ENCODE results near the gene PTPRN2. TPM values are rescaled to one million over a fixed set of nuclear protein-coding genes. Genes with fewer than 3 reads are reported as not detected.
"Not testable (repeated sequence)": the region's sequence is repeated elsewhere in the genome, so short reads cannot be mapped to it uniquely, and the experiment has no call there.

PTPRN2 gene
- polyA plus RNA-seq, 4 donors, result 1.6 to 11.7 (median 4.0) TPM

GRCh38 chr7:157898802-157899505 lies 688.7 kb downstream of the PTPRN2 start:
- WGBS, 3 donors, result 76 to 77% (median 77%) methylated on average over 17 of the region's 17 CpGs
- Histone ChIP-seq H3K9me3 (ENCODE audit: control insufficient read depth in 2 of 2, insufficient read depth in 1 of 2, low read depth in 1 of 2, low read length in 1 of 2) (peaks cover 0 to 5% of the 10 kb centered on the region in 2 donors), H3K36me3 (ENCODE audit: control insufficient read depth in 3 of 3, insufficient read depth in 2 of 3, low read depth in 1 of 3, low read length in 3 of 3) (no peaks in the 10 kb centered on the region), H3K4me3 (ENCODE audit: low read depth in 1 of 3, low read length in 3 of 3) (no peak overlapping the region), H3K4me1 (ENCODE audit: control insufficient read depth in 3 of 3, insufficient read depth in 2 of 3, low read depth in 1 of 3, low read length in 2 of 3) (no peaks in the 10 kb centered on the region), H3K27me3 (ENCODE audit: control insufficient read depth in 3 of 3, insufficient read depth in 3 of 3, low read length in 3 of 3) (no peaks in the 10 kb centered on the region), H3K27ac (ENCODE audit: low read depth in 1 of 3, low read length in 2 of 3) (no peak overlapping the region)
- DNase-seq, result no peak
- FAIRE-seq, result no peak

- H3K4me3 ChIP-seq (ENCODE audit: low read depth in 1 of 3, low read length in 3 of 3), result no peak overlapping the region
- DNase-seq (no peak), FAIRE-seq (no peak)
- no peaks in the 10 kb centered on the region for H3K27me3 ChIP-seq (ENCODE audit: control insufficient read depth in 3 of 3, insufficient read depth in 3 of 3, low read length in 3 of 3)
- WGBS, 3 donors, result 81 to 92% (median 89%) methylated on average over 11 of the region's 11 CpGs
- no peak overlapping the region for H3K27ac ChIP-seq (ENCODE audit: low read depth in 1 of 3, low read length in 2 of 3)
- H3K4me1 ChIP-seq (ENCODE audit: control insufficient read depth in 3 of 3, insufficient read depth in 2 of 3, low read depth in 1 of 3, low read length in 2 of 3), result no peaks in the 10 kb centered on the region
- no peaks in the 10 kb centered on the region for H3K36me3 ChIP-seq (ENCODE audit: control insufficient read depth in 3 of 3, insufficient read depth in 2 of 3, low read depth in 1 of 3, low read length in 3 of 3)
- peaks cover 0 to 5% of the 10 kb centered on the region in 2 donors for H3K9me3 ChIP-seq (ENCODE audit: control insufficient read depth in 2 of 2, insufficient read depth in 1 of 2, low read depth in 1 of 2, low read length in 1 of 2)
Measured at GRCh38 chr7:157898261-157898660, 689.4 kb downstream of the PTPRN2 start.

GRCh38 chr7:157897681-157898080 lies 689.9 kb downstream of the PTPRN2 start:
- no peak for FAIRE-seq
- 90 to 94% (median 90%) methylated on average over 30 of the region's 30 CpGs for WGBS, 3 donors
- no peak overlapping the region for H3K4me3 ChIP-seq (ENCODE audit: low read depth in 1 of 3, low read length in 3 of 3)

GRCh38 chr7:157896774-157897555 lies 690.7 kb downstream of the PTPRN2 start:
- 91 to 92% (median 91%) methylated on average over 26 of the region's 26 CpGs for WGBS, 3 donors
- no peak overlapping the region for H3K27ac ChIP-seq (ENCODE audit: low read depth in 1 of 3, low read length in 2 of 3)
- H3K4me3 ChIP-seq (ENCODE audit: low read depth in 1 of 3, low read length in 3 of 3), result no peak overlapping the region
- H3K36me3 ChIP-seq (ENCODE audit: control insufficient read depth in 3 of 3, insufficient read depth in 2 of 3, low read depth in 1 of 3, low read length in 3 of 3), result no peaks in the 10 kb centered on the region
- H3K4me1 ChIP-seq (ENCODE audit: control insufficient read depth in 3 of 3, insufficient read depth in 2 of 3, low read depth in 1 of 3, low read length in 2 of 3), result no peaks in the 10 kb centered on the region
- FAIRE-seq (no peak), DNase-seq (no peak)
- H3K27me3 ChIP-seq (ENCODE audit: control insufficient read depth in 3 of 3, insufficient read depth in 3 of 3, low read length in 3 of 3), result no peaks in the 10 kb centered on the region
- peaks cover 0 to 5% of the 10 kb centered on the region in 2 donors for H3K9me3 ChIP-seq (ENCODE audit: control insufficient read depth in 2 of 2, insufficient read depth in 1 of 2, low read depth in 1 of 2, low read length in 1 of 2)

More at GRCh38 chr7:157897681-157898080, 689.9 kb downstream of the PTPRN2 start:
- Histone ChIP-seq H3K9me3 (ENCODE audit: control insufficient read depth in 2 of 2, insufficient read depth in 1 of 2, low read depth in 1 of 2, low read length in 1 of 2) (peaks cover 0 to 5% of the 10 kb centered on the region in 2 donors), H3K36me3 (ENCODE audit: control insufficient read depth in 3 of 3, insufficient read depth in 2 of 3, low read depth in 1 of 3, low read length in 3 of 3) (no peaks in the 10 kb centered on the region), H3K27ac (ENCODE audit: low read depth in 1 of 3, low read length in 2 of 3) (no peak overlapping the region), H3K27me3 (ENCODE audit: control insufficient read depth in 3 of 3, insufficient read depth in 3 of 3, low read length in 3 of 3) (no peaks in the 10 kb centered on the region), H3K4me1 (ENCODE audit: control insufficient read depth in 3 of 3, insufficient read depth in 2 of 3, low read depth in 1 of 3, low read length in 2 of 3) (no peaks in the 10 kb centered on the region)
- no peak for DNase-seq

GRCh38 chr7:157896376-157896675 lies 691.3 kb downstream of the PTPRN2 start:
- H3K27ac ChIP-seq (ENCODE audit: low read depth in 1 of 3, low read length in 2 of 3); H3K9me3 ChIP-seq (ENCODE audit: control insufficient read depth in 2 of 2, insufficient read depth in 1 of 2, low read depth in 1 of 2, low read length in 1 of 2); H3K4me3 ChIP-seq (ENCODE audit: low read depth in 1 of 3, low read length in 3 of 3); FAIRE-seq; H3K27me3 ChIP-seq (ENCODE audit: control insufficient read depth in 3 of 3, insufficient read depth in 3 of 3, low read length in 3 of 3); DNase-seq; H3K36me3 ChIP-seq (ENCODE audit: control insufficient read depth in 3 of 3, insufficient read depth in 2 of 3, low read depth in 1 of 3, low read length in 3 of 3); H3K4me1 ChIP-seq (ENCODE audit: control insufficient read depth in 3 of 3, insufficient read depth in 2 of 3, low read depth in 1 of 3, low read length in 2 of 3): not testable (repeated sequence)
- 82 to 91% (median 89%) methylated on average over 15 of the region's 15 CpGs for WGBS, 3 donors

- 74 to 84% (median 79%) methylated on average over 19 of the region's 19 CpGs for WGBS, 3 donors
- no peak for DNase-seq
- Histone ChIP-seq H3K27ac (ENCODE audit: low read depth in 1 of 3, low read length in 2 of 3) (no peak overlapping the region), H3K27me3 (ENCODE audit: control insufficient read depth in 3 of 3, insufficient read depth in 3 of 3, low read length in 3 of 3) (no peaks in the 10 kb centered on the region), H3K9me3 (ENCODE audit: control insufficient read depth in 2 of 2, insufficient read depth in 1 of 2, low read depth in 1 of 2, low read length in 1 of 2) (peaks cover 0 to 3% of the 10 kb centered on the region in 2 donors), H3K4me1 (ENCODE audit: control insufficient read depth in 3 of 3, insufficient read depth in 2 of 3, low read depth in 1 of 3, low read length in 2 of 3) (no peaks in the 10 kb centered on the region), H3K4me3 (ENCODE audit: low read depth in 1 of 3, low read length in 3 of 3) (no peak overlapping the region), H3K36me3 (ENCODE audit: control insufficient read depth in 3 of 3, insufficient read depth in 2 of 3, low read depth in 1 of 3, low read length in 3 of 3) (no peaks in the 10 kb centered on the region)
- FAIRE-seq, result no peak
Measured at GRCh38 chr7:157895520-157896375, 691.9 kb downstream of the PTPRN2 start.

- not testable (repeated sequence) for H3K4me3 ChIP-seq (ENCODE audit: low read depth in 1 of 3, low read length in 3 of 3); H3K27ac ChIP-seq (ENCODE audit: low read depth in 1 of 3, low read length in 2 of 3); DNase-seq; H3K9me3 ChIP-seq (ENCODE audit: control insufficient read depth in 2 of 2, insufficient read depth in 1 of 2, low read depth in 1 of 2, low read length in 1 of 2); FAIRE-seq; H3K27me3 ChIP-seq (ENCODE audit: control insufficient read depth in 3 of 3, insufficient read depth in 3 of 3, low read length in 3 of 3); H3K36me3 ChIP-seq (ENCODE audit: control insufficient read depth in 3 of 3, insufficient read depth in 2 of 3, low read depth in 1 of 3, low read length in 3 of 3); H3K4me1 ChIP-seq (ENCODE audit: control insufficient read depth in 3 of 3, insufficient read depth in 2 of 3, low read depth in 1 of 3, low read length in 2 of 3)
- WGBS, 3 donors, result 74 to 77% (median 76%) methylated on average over 12 of the region's 12 CpGs
Measured at GRCh38 chr7:157895098-157895497, 692.5 kb downstream of the PTPRN2 start.

- Histone ChIP-seq H3K4me1 (ENCODE audit: control insufficient read depth in 3 of 3, insufficient read depth in 2 of 3, low read depth in 1 of 3, low read length in 2 of 3) (no peaks in the 10 kb centered on the region), H3K27me3 (ENCODE audit: control insufficient read depth in 3 of 3, insufficient read depth in 3 of 3, low read length in 3 of 3) (no peaks in the 10 kb centered on the region), H3K9me3 (ENCODE audit: control insufficient read depth in 2 of 2, insufficient read depth in 1 of 2, low read depth in 1 of 2, low read length in 1 of 2) (no peaks in the 10 kb centered on the region), H3K36me3 (ENCODE audit: control insufficient read depth in 3 of 3, insufficient read depth in 2 of 3, low read depth in 1 of 3, low read length in 3 of 3) (no peaks in the 10 kb centered on the region), H3K27ac (ENCODE audit: low read depth in 1 of 3, low read length in 2 of 3) (no peak overlapping the region), H3K4me3 (ENCODE audit: low read depth in 1 of 3, low read length in 3 of 3) (no peak overlapping the region)
- no peak for DNase-seq
- no peak for FAIRE-seq
- 87 to 90% (median 88%) methylated on average over 15 of the region's 15 CpGs for WGBS, 3 donors
Measured at GRCh38 chr7:157893535-157894044, 694.0 kb downstream of the PTPRN2 start.
